Keratinocyte (primary cell): ENCODE measurements around the gene KCNK10. TPM values are rescaled to one million over a fixed set of nuclear protein-coding genes. Genes with fewer than 3 reads are reported as not detected.

Experiments
- DNase-seq: peaks from one replicate; pipeline ENCODE4 v3.0.0-alpha.2; 2011; ENCODE audit warnings: low read depth, missing footprints, low spot score
- FAIRE-seq: peaks from 2 replicates; lab custom pipeline; 2011; peaks lifted over from hg19 to GRCh38; lab: Jason Lieb, UNC
- H2AFZ ChIP-seq: 2 replicates; pipeline ENCODE4 v1.6.0; 2012; ENCODE audit warnings: low read length, control low read depth, inconsistent platforms; ENCODE audit not compliant: control insufficient read depth
- H3K27ac ChIP-seq: 2 replicates; pipeline ENCODE4 v1.5.1; 2011; ENCODE audit warnings: low read length; ENCODE audit not compliant: control insufficient read depth, insufficient read depth
- H3K27me3 ChIP-seq: 3 replicates; pipeline ENCODE4 v1.6.0; 2011; ENCODE audit warnings: low read length; ENCODE audit not compliant: control insufficient read depth, insufficient read depth; ENCODE audit errors: extremely low read depth
- H3K36me3 ChIP-seq, 2 experiments: 2 replicates in 1 of 2; 3 replicates in 1 of 2; pipeline ENCODE4 v1.5.1; 2011; ENCODE audit warnings: low read length in 2 of 2, mild to moderate bottlenecking in 1 of 2; ENCODE audit not compliant: control insufficient read depth in 2 of 2, insufficient read depth in 2 of 2; ENCODE audit errors: extremely low read depth in 1 of 2
- H3K4me1 ChIP-seq: 3 replicates; pipeline ENCODE4 v1.5.1; 2011; ENCODE audit warnings: low read length; ENCODE audit not compliant: control insufficient read depth, insufficient read depth; ENCODE audit errors: extremely low read depth
- H3K4me2 ChIP-seq: 3 replicates; pipeline ENCODE4 v1.6.0; 2011; ENCODE audit warnings: low read depth, low read length; ENCODE audit not compliant: control insufficient read depth, insufficient read depth; ENCODE audit errors: extremely low read depth
- H3K4me3 ChIP-seq, 3 experiments: fragments of 200-600 bp in 1 of 3; sonication (generic) in 1 of 3; 2 replicates in 2 of 3; 3 replicates in 1 of 3; pipeline ENCODE4 v1.5.1; 2011 to 2016; ENCODE audit warnings: low read length in 3 of 3, mild to moderate bottlenecking in 3 of 3, control low read depth in 2 of 3, inconsistent platforms in 1 of 3, low read depth in 1 of 3, mixed read lengths in 1 of 3, mixed run types in 1 of 3, moderate library complexity in 1 of 3; ENCODE audit not compliant: control insufficient read depth in 2 of 3, insufficient read depth in 2 of 3; ENCODE audit errors: extremely low read depth in 1 of 3
- H3K79me2 ChIP-seq: 2 replicates; pipeline ENCODE4 v1.6.0; 2012; ENCODE audit warnings: low read length; ENCODE audit not compliant: control insufficient read depth, insufficient read depth
- H3K9ac ChIP-seq: 3 replicates; pipeline ENCODE4 v1.6.0; 2011; ENCODE audit warnings: low read length; ENCODE audit not compliant: control insufficient read depth, insufficient read depth; ENCODE audit errors: extremely low read depth
- H3K9me1 ChIP-seq: 3 replicates; pipeline ENCODE4 v1.6.0; 2011; ENCODE audit warnings: low read length; ENCODE audit not compliant: control insufficient read depth, insufficient read depth; ENCODE audit errors: extremely low read depth
- H3K9me3 ChIP-seq: 2 replicates; pipeline ENCODE4 v1.5.1; 2012; ENCODE audit warnings: low read depth, low read length; ENCODE audit not compliant: control insufficient read depth
- H4K20me1 ChIP-seq: 3 replicates; pipeline ENCODE4 v1.6.0; 2011; ENCODE audit warnings: low read length; ENCODE audit not compliant: control insufficient read depth, insufficient read depth; ENCODE audit errors: extremely low read depth
- CTCF ChIP-seq, 3 experiments: IDR thresholded peaks in 1 of 3; conservative IDR thresholded peaks in 1 of 3; optimal IDR thresholded peaks in 1 of 3; 2 replicates in 2 of 3; 3 replicates in 1 of 3; pipeline versions ENCODE3 to v1.5.1; 2011; ENCODE audit warnings: low read length in 3 of 3, mild to moderate bottlenecking in 3 of 3, moderate library complexity in 2 of 3, control low read depth in 1 of 3, inconsistent platforms in 1 of 3; ENCODE audit not compliant: insufficient read depth in 2 of 3; ENCODE audit errors: extremely low read depth in 1 of 3
- EZH2 ChIP-seq: IDR thresholded peaks from one replicate; pipeline ENCODE4 v1.6.1; 2012; ENCODE audit warnings: inconsistent platforms, mild to moderate bottlenecking, low read length, moderate library complexity
- dilution Hi-C: fragments of 300-500 bp; cut with MboI; formaldehyde crosslinking; loops from one replicate; pipeline ENCODE4 v1.7.0; 2020; ENCODE audit warnings: low sequenced_read_pairs; ENCODE audit not compliant: extremely low pct_ligation_motif_present
- polyA plus RNA-seq, 5 experiments: library from polyadenylated mRNA; depleted of rRNA in 3 of 5; stranded (reverse) in 3 of 5; stranded (forward) in 1 of 5; unstranded in 1 of 5; fragments of >200 nt; gene quantifications; 1 replicate in 1 of 5; 2 replicates in 3 of 5; 3 replicates in 1 of 5; pipeline versions ENCODE4 v1.2.1 to v1.2.3, GENCODE V29; 2011 to 2012; ENCODE audit warnings: missing spikeins in 2 of 5, low read depth in 1 of 5, low replicate concordance in 1 of 5

The KCNK10 gene
- polyA plus RNA-seq, 1 donor (not counting 4 experiments of a cell fraction or from before 2014, with no cell fraction given) = 0.79 TPM

- TF ChIP-seq EZH2 (no peak), CTCF (optimal IDR thresholded peaks at IDR 0.05 in 1 of 3, IDR thresholded peaks at IDR 0.05 in 1 of 3, conservative IDR thresholded peaks at IDR 0.05 in 1 of 3; ENCODE audit: extremely low read depth in 1 of 3, insufficient read depth in 2 of 3, low read length in 3 of 3) (no peak)
- Histone ChIP-seq H2AFZ (no peak overlapping the region), H3K4me3 (no peak overlapping the region), H3K27me3 (no peaks in the 10 kb centered on the region), H3K4me2 (no peak overlapping the region), H3K9me3 (no peaks in the 10 kb centered on the region), H3K36me3 (no peaks in the 10 kb centered on the region), H3K4me1 (no peaks in the 10 kb centered on the region), H3K79me2 (no peaks in the 10 kb centered on the region), H4K20me1 (no peaks in the 10 kb centered on the region), H3K9me1 (no peaks in the 10 kb centered on the region), H3K9ac (no peak overlapping the region), H3K27ac (no peak overlapping the region)
- DNase-seq (no peak), FAIRE-seq (no peak)
- dilution Hi-C loops = no loop called here
Measured at GRCh38 chr14:88342980-88343379, 19.9 kb upstream of the KCNK10 start.

- Histone ChIP-seq H3K27ac (no peak overlapping the region), H3K9me1 (no peaks in the 10 kb centered on the region), H3K9ac (no peak overlapping the region), H4K20me1 (no peaks in the 10 kb centered on the region), H3K9me3 (no peaks in the 10 kb centered on the region), H3K4me1 (no peaks in the 10 kb centered on the region), H3K36me3 (no peaks in the 10 kb centered on the region), H3K27me3 (no peaks in the 10 kb centered on the region), H2AFZ (no peak overlapping the region), H3K79me2 (no peaks in the 10 kb centered on the region), H3K4me2 (no peak overlapping the region), H3K4me3 (no peak overlapping the region)
- DNase-seq (no peak), FAIRE-seq (no peak)
- TF ChIP-seq CTCF (optimal IDR thresholded peaks at IDR 0.05 in 1 of 3, IDR thresholded peaks at IDR 0.05 in 1 of 3, conservative IDR thresholded peaks at IDR 0.05 in 1 of 3; ENCODE audit: extremely low read depth in 1 of 3, insufficient read depth in 2 of 3, low read length in 3 of 3) (no peak), EZH2 (no peak)
- dilution Hi-C loops = no loop called here
Measured at GRCh38 chr14:88340357-88340756, 17.3 kb upstream of the KCNK10 start.
